Measurements from ENCODE around the gene HIBCH. TPM values are rescaled to one million over a fixed set of nuclear protein-coding genes. Genes with fewer than 3 reads are reported as not detected.
"Not testable (repeated sequence)": the region's sequence is repeated elsewhere in the genome, so short reads cannot be mapped to it uniquely, and the experiment has no call there.

The HIBCH gene
- total RNA-seq, 4 donors from 2014 or later = 27.5 to 40.1 (median 32.7) TPM

DNA sequence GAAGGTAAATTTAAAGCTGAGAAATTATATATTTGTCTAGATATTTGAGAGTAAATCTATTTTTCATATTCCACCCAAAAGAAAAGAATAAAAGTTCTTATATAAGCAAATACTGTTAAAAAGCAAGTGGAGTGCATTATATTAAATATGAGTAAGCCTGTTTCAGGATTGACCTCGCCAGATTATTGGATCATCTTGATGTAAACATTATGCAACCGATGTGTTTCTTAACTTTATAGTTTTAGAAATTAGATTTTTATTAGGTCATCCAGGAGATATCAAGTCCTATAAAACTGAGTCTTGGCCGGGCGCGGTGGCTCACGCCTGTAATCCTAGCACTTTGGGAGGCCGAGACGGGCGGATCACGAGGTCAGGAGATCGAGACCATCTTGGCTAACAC, 156.8 kb downstream of the HIBCH start:
- H3K36me3 ChIP-seq = no peaks in the 10 kb centered on the region
- no peak for TF ChIP-seq CTCF (IDR thresholded peaks at IDR 0.05)
- TF ChIP-seq POLR2A (IDR thresholded peaks at IDR 0.05) = no peak
- H3K4me1 ChIP-seq = no peaks in the 10 kb centered on the region
- intact Hi-C loops (cut with DNase I) = no loop called here
- H3K9me3 ChIP-seq = no peaks in the 10 kb centered on the region
- no peak overlapping the region for H3K27ac ChIP-seq
- DNase-seq = no peak
- H3K27me3 ChIP-seq = no peaks in the 10 kb centered on the region
- no peak overlapping the region for H3K4me3 ChIP-seq (replicated peaks in 1 of 3)
- 96 to 98% methylated on average over 11 of the region's 11 CpGs for WGBS, 2 donors

GRCh38 chr2:190159453-190159852, 160.2 kb downstream of the HIBCH start:
- H3K36me3 ChIP-seq = no peaks in the 10 kb centered on the region
- 59 to 76% methylated on average over 3 of the region's 3 CpGs for WGBS, 2 donors
- TF ChIP-seq CTCF (IDR thresholded peaks at IDR 0.05) = no peak
- TF ChIP-seq POLR2A (IDR thresholded peaks at IDR 0.05) = no peak
- no peak overlapping the region for H3K4me3 ChIP-seq (replicated peaks in 1 of 3)
- no peaks in the 10 kb centered on the region for H3K4me1 ChIP-seq
- no peak for DNase-seq
- no peaks in the 10 kb centered on the region for H3K27me3 ChIP-seq
- no peaks in the 10 kb centered on the region for H3K9me3 ChIP-seq
- intact Hi-C loops (cut with DNase I) = no loop called here
- H3K27ac ChIP-seq = no peak overlapping the region

GRCh38 chr2:190158798-190159434, 160.7 kb downstream of the HIBCH start:
- 88 to 96% methylated on average over 3 of the region's 3 CpGs for WGBS, 2 donors
- no peaks in the 10 kb centered on the region for H3K9me3 ChIP-seq
- H3K27me3 ChIP-seq = no peaks in the 10 kb centered on the region
- H3K4me1 ChIP-seq = no peaks in the 10 kb centered on the region
- H3K36me3 ChIP-seq = no peaks in the 10 kb centered on the region
- intact Hi-C loops (cut with DNase I) = no loop called here
- no peak overlapping the region for H3K4me3 ChIP-seq (replicated peaks in 1 of 3)
- TF ChIP-seq CTCF (IDR thresholded peaks at IDR 0.05) (no peak), POLR2A (IDR thresholded peaks at IDR 0.05) (no peak)
- no peak for DNase-seq
- H3K27ac ChIP-seq = no peak overlapping the region

GRCh38 chr2:190157613-190158528, 161.8 kb downstream of the HIBCH start:
- H3K27ac ChIP-seq; H3K27me3 ChIP-seq; H3K9me3 ChIP-seq; intact Hi-C loops (cut with DNase I); DNase-seq; H3K4me3 ChIP-seq (replicated peaks in 1 of 3); H3K4me1 ChIP-seq; H3K36me3 ChIP-seq: not testable (repeated sequence)
- 78 to 82% methylated on average over 10 of the region's 10 CpGs for WGBS, 2 donors

GRCh38 chr2:190156530-190157212, 163.0 kb downstream of the HIBCH start:
- 92 to 93% methylated on average over 4 of the region's 4 CpGs for WGBS, 2 donors
- no peak for DNase-seq
- Histone ChIP-seq H3K4me1 (no peaks in the 10 kb centered on the region), H3K27ac (no peak overlapping the region), H3K36me3 (no peaks in the 10 kb centered on the region), H3K27me3 (no peaks in the 10 kb centered on the region), H3K4me3 (replicated peaks in 1 of 3) (no peak overlapping the region), H3K9me3 (no peaks in the 10 kb centered on the region)
- intact Hi-C loops (cut with DNase I) = no loop called here
- TF ChIP-seq CTCF (IDR thresholded peaks at IDR 0.05) (no peak), POLR2A (IDR thresholded peaks at IDR 0.05) (no peak)

Other genes starting within 250 kb of the HIBCH start
- gene INPP1, start 23.8 kb upstream of the HIBCH start, total RNA-seq = 10 to 100 TPM; 15.6 to 45.3 (median 21.2) TPM
- 100 to 1,000 TPM; 132 to 189 (median 182) TPM for gene MFSD6, start 88.5 kb upstream of the HIBCH start, total RNA-seq
- gene NEMP2, start 214.9 kb upstream of the HIBCH start, total RNA-seq = 1 to 10 TPM; 5.6 to 9.0 (median 7.3) TPM